SJSA1 (cell line): ENCODE measurements around the gene RHO. TPM values are rescaled to one million over a fixed set of nuclear protein-coding genes. Genes with fewer than 3 reads are reported as not detected.

Experiments
- DNase-seq, 2 experiments: peaks; one replicate each; pipeline ENCODE4 v3.0.0-alpha.2; 2015 to 2020; ENCODE audit warnings: low spot score in 2 of 2, low read depth in 1 of 2
- H3K27ac ChIP-seq: fragments of 250-450 bp; sonication (Bioruptor Pico); 2 replicates; pipeline ENCODE4 v1.5.1; 2020; ENCODE audit warnings: mild to moderate bottlenecking, moderate library complexity
- H3K27me3 ChIP-seq: fragments of 250-450 bp; sonication (Bioruptor Pico); replicated peaks from 2 replicates; pipeline ENCODE4 v1.5.1; 2020; ENCODE audit warnings: mild to moderate bottlenecking, moderate library complexity
- H3K36me3 ChIP-seq: fragments of 250-450 bp; sonication (Bioruptor Pico); 2 replicates; pipeline ENCODE4 v1.5.1; 2020; ENCODE audit warnings: mild to moderate bottlenecking
- H3K4me1 ChIP-seq: fragments of 250-450 bp; sonication (Bioruptor Pico); replicated peaks from 2 replicates; pipeline ENCODE4 v1.6.1; 2021; ENCODE audit warnings: mild to moderate bottlenecking
- H3K4me3 ChIP-seq: fragments of 250-450 bp; sonication (Bioruptor Pico); 2 replicates; pipeline ENCODE4 v1.5.1; 2020; ENCODE audit warnings: mild to moderate bottlenecking
- H3K9me3 ChIP-seq: fragments of 250-450 bp; sonication (Bioruptor Pico); replicated peaks from 2 replicates; pipeline ENCODE4 v1.5.1; 2020; ENCODE audit warnings: mild to moderate bottlenecking
- total RNA-seq: library from RNA; depleted of rRNA; stranded (reverse); fragments of >200 nt; shearing (Covaris generic); gene quantifications from 2 replicates; pipeline ENCODE4 v1.2.3, GENCODE V29; 2014

Gene RHO
- total RNA-seq, 1 experiment from 2014 or later = not detected

DNA sequence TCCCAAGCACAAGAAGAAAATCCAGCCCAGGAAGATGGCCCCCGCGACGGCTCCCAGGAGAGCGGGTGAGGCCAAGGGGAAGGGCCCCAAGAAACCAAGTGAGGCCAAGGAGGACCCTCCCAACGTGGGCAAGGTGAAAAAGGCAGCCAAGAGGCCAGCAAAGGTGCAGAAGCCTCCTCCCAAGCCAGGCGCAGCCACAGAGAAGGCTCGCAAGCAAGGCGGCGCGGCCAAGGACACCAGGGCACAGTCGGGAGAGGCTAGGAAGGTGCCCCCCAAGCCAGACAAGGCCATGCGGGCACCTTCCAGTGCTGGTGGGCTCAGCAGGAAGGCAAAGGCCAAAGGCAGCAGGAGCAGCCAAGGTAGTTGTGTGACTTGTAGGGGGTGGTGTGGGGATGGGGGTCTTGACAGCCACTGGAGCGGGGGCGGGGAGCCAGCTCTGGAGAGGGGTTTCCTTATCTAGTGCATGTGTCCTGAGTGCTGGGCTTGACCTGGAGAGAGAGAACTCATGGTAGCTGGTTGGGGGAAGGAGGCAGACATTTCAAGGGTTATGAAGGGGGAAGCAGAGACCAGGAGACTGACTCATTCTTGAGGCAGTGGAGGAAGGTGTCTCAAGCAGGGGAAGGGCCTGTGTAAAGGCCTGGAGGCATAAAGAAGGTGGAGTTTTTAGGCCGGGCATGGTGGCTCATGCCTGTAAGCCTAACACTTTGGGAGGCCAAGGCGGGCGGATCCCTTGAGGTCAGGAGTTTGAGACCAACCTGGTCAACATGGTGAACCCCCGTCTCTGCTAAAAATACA lies 20.8 kb downstream of the RHO start:
- H3K4me3 ChIP-seq = no peak overlapping the region
- no peaks in the 10 kb centered on the region for H3K9me3 ChIP-seq
- DNase-seq = no peak

DNA sequence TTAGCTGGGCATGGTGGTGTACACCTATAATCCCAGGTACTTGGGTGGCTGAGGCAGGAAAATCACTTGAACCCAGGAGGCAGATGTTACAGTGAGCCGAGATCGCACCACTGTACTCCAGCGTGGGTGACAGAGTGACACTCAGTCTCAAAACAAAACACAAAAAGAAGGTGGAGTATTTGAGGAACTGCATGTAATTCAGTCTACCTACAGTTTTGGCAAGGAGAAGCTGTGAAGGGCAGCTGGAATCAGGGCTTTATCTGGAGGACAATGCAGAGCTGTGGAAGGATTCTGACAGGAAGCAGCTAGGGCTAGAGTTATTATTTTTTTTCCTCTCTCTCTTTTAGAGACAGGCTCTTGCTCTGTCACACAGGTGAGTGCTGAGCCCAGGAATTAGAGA lies 21.4 kb downstream of the RHO start:
- peaks cover 20% of the 10 kb centered on the region for H3K4me1 ChIP-seq
- H3K36me3 ChIP-seq = peaks cover 3% of the 10 kb centered on the region
- no peaks in the 10 kb centered on the region for H3K9me3 ChIP-seq
- no peaks in the 10 kb centered on the region for H3K27me3 ChIP-seq
- DNase-seq = no peak
- no peak overlapping the region for H3K4me3 ChIP-seq
- H3K27ac ChIP-seq = no peak overlapping the region

More for the DNA sequence above, 20.8 kb downstream of the RHO start:
- Histone ChIP-seq H3K27ac (no peak overlapping the region), H3K36me3 (no peaks in the 10 kb centered on the region; the same call in 1 of the 2 replicates), H3K4me1 (peaks cover 14% of the 10 kb centered on the region), H3K27me3 (no peaks in the 10 kb centered on the region)

DNA sequence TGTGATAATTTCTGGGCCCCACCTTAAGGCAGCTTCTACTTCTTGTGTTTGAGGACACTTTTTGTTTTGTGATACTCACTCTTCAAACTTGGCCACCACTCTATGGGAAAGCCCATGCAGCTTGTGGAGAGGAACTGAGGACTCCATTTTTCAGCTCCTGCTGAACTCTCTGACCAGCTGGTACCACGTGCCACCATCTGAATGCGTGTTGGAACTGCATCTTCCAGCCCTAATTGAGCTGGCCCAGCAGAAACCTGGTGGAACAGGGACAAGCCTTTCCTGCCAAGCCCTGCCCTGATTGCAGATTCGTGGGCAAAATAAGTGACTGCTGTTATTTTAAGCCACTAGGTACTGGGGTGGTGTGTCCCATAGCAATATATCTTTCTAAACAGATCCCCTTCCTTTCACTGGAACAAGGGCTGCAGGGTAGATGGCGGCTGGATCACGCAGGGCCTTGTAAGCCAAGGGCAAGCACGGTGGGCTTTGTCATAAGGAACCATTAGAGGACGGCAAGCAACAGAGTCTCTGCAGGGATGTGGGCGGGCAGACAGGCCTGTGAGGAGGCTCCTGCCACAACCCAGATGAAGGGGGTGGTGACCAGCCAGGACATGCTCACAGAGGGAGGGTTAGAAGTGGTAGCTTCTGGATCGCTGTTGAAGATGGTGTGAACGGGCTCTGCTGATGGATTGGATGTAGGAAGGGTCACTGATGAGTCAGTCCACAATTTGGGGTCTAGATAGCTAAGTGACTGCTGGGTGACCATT lies 24.0 kb downstream of the RHO start:
- peaks cover 28% of the 10 kb centered on the region for H3K36me3 ChIP-seq
- no peak for DNase-seq
- H3K4me3 ChIP-seq = no peak overlapping the region
- H3K9me3 ChIP-seq = no peaks in the 10 kb centered on the region
- no peak overlapping the region for H3K27ac ChIP-seq
- H3K4me1 ChIP-seq = peaks cover 40% of the 10 kb centered on the region
- no peaks in the 10 kb centered on the region for H3K27me3 ChIP-seq

- DNase-seq = no peak
- Histone ChIP-seq H3K4me1 (peaks cover 47% of the 10 kb centered on the region), H3K27ac (no peak overlapping the region), H3K9me3 (no peaks in the 10 kb centered on the region), H3K36me3 (peaks cover 35% of the 10 kb centered on the region), H3K4me3 (no peak overlapping the region), H3K27me3 (no peaks in the 10 kb centered on the region)
Observed at GRCh38 chr3:129553171-129553570, 24.7 kb downstream of the RHO start.

- H3K4me1 ChIP-seq = peaks cover 52% of the 10 kb centered on the region
- no peaks in the 10 kb centered on the region for H3K27me3 ChIP-seq
- H3K27ac ChIP-seq = no peak overlapping the region
- H3K4me3 ChIP-seq = no peak overlapping the region
- no peak for DNase-seq
- peaks cover 40% of the 10 kb centered on the region for H3K36me3 ChIP-seq
- H3K9me3 ChIP-seq = no peaks in the 10 kb centered on the region
Observed at GRCh38 chr3:129553719-129554118, 25.3 kb downstream of the RHO start.

- peak overlapping the region; percentile 32 for H3K27ac ChIP-seq
Observed at GRCh38 chr3:129554356-129555152, 26.1 kb downstream of the RHO start.

DNA sequence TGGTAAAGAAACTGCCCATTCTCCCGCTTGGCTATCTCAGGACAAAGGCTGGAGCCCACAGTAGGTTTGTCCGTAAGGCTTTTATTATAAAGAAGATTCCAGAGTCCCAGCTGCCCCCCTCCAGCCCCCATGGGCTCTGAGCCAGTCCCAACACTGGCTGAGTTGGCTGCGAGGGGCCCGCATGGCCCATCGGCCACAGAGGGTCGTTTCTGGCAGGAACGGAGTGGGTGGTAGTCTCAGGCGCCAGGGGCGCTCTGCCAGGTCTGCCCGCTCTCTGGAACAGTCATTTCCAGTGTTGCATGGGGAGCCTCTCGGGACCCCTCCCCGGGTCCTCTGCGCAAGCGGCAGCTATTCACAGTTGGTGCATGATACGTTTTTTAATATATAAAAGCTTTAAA lies 26.7 kb downstream of the RHO start:
- Histone ChIP-seq H3K9me3 (no peaks in the 10 kb centered on the region), H3K4me3 (no peak overlapping the region), H3K27ac (peak overlapping the region; percentile 32), H3K36me3 (peaks cover 55% of the 10 kb centered on the region), H3K4me1 (peaks cover 57% of the 10 kb centered on the region), H3K27me3 (no peaks in the 10 kb centered on the region)
- no peak for DNase-seq

More at GRCh38 chr3:129554356-129555152, 26.1 kb downstream of the RHO start:
- H3K36me3 ChIP-seq = peaks cover 49% of the 10 kb centered on the region
- peaks cover 55% of the 10 kb centered on the region for H3K4me1 ChIP-seq
- H3K27me3 ChIP-seq = no peaks in the 10 kb centered on the region
- H3K9me3 ChIP-seq = no peaks in the 10 kb centered on the region
- peak; percentile 71 to 86 for DNase-seq
- no peak overlapping the region for H3K4me3 ChIP-seq

GRCh38 chr3:129555616-129556357 lies 27.3 kb downstream of the RHO start:
- Histone ChIP-seq H3K9me3 (no peaks in the 10 kb centered on the region), H3K4me1 (peaks cover 63% of the 10 kb centered on the region), H3K27ac (no peak overlapping the region), H3K27me3 (no peaks in the 10 kb centered on the region), H3K4me3 (no peak overlapping the region), H3K36me3 (peaks cover 56% of the 10 kb centered on the region)
- no peak for DNase-seq

- Histone ChIP-seq H3K9me3 (no peaks in the 10 kb centered on the region), H3K27ac (no peak overlapping the region), H3K4me1 (peaks cover 69% of the 10 kb centered on the region), H3K36me3 (peaks cover 57% of the 10 kb centered on the region), H3K4me3 (no peak overlapping the region), H3K27me3 (no peaks in the 10 kb centered on the region)
- no peak for DNase-seq
Observed at GRCh38 chr3:129556358-129556695, 27.9 kb downstream of the RHO start.

GRCh38 chr3:129556890-129557547 lies 28.6 kb downstream of the RHO start:
- Histone ChIP-seq H3K27ac (no peak overlapping the region), H3K4me1 (peaks cover 76% of the 10 kb centered on the region), H3K9me3 (no peaks in the 10 kb centered on the region), H3K36me3 (peaks cover 61% of the 10 kb centered on the region), H3K27me3 (no peaks in the 10 kb centered on the region), H3K4me3 (no peak overlapping the region)
- DNase-seq = no peak

- DNase-seq = no peak
- H3K36me3 ChIP-seq = peaks cover 66% of the 10 kb centered on the region
- peaks cover 81% of the 10 kb centered on the region for H3K4me1 ChIP-seq
- H3K27me3 ChIP-seq = no peaks in the 10 kb centered on the region
- H3K9me3 ChIP-seq = no peaks in the 10 kb centered on the region
- H3K4me3 ChIP-seq = no peak overlapping the region
- H3K27ac ChIP-seq = no peak overlapping the region
Observed at GRCh38 chr3:129557548-129557894, 29.1 kb downstream of the RHO start.

DNA sequence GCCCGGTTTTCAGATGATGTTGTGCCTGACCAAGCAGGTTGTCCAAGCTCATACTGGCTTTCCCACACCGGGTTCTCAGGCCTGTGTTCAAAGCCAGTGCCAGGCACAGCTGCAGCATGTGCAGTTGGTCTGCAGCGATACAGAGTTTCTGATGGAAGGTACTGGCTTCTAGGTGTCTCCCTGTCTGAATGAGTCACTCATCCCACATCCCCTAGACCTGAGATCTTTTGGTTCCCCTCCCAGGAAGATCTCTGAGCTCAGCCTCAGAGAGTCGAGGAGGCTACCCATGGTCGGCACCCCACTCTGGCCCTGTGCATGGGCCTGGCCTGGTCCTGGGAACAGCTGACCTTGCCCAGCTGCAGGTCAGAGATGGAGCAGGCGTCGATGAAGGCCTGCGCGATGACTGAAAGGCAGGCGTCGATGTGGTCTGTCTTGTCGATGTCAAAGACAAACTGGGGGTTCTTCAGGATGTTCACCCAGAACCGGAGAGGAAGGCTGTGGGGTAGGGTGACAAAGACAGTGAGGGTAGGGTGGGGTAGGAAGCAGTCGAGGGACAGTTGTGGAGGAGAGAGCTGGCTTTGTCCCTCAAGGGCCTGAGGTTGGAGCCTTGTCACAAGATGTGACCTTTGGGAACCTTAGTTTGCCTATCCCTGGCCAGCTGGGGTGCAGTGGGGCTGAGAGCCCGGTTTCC lies 29.8 kb downstream of the RHO start:
- H3K36me3 ChIP-seq = peaks cover 73% of the 10 kb centered on the region
- H3K27ac ChIP-seq = peak overlapping the region; percentile 22; the same call in 1 of the 2 replicates
- no peaks in the 10 kb centered on the region for H3K9me3 ChIP-seq
- H3K4me3 ChIP-seq = no peak overlapping the region
- H3K27me3 ChIP-seq = no peaks in the 10 kb centered on the region
- no peak for DNase-seq
- H3K4me1 ChIP-seq = peaks cover 82% of the 10 kb centered on the region
